ENCODE measurements around the gene IQGAP3.
"Not testable (repeated sequence)": the region's sequence is repeated elsewhere in the genome, so short reads cannot be mapped to it uniquely, and the experiment has no call there.

The IQGAP3 gene

GRCh38 chr1:156608036-156608674, 35.8 kb upstream of the IQGAP3 start:
- H3K27ac ChIP-seq (ENCODE audit: low read length, poor library complexity, severe bottlenecking): no peak overlapping the region
- no peaks in the 10 kb centered on the region for H3K4me1 ChIP-seq (ENCODE audit: control insufficient read depth, insufficient read depth, low read depth, low read length)
- H3K23ac ChIP-seq (ENCODE audit: low read length in 2 of 2): no peak overlapping the region
- H3K4me2 ChIP-seq (ENCODE audit: low read length, poor library complexity, severe bottlenecking): no peak overlapping the region
- H3K79me1 ChIP-seq (replicated peaks; ENCODE audit: low read length, poor library complexity, severe bottlenecking): no peaks in the 10 kb centered on the region
- H2BK15ac ChIP-seq (ENCODE audit: low read depth, poor library complexity, severe bottlenecking): no peak overlapping the region
- peak; percentile 79 for DNase-seq
- WGBS: 32% methylated on average over 7 of the region's 7 CpGs
- no peak overlapping the region for H3K4me3 ChIP-seq (ENCODE audit: insufficient read depth in 1 of 2, low read depth in 1 of 2, low read length in 2 of 2)
- no peak overlapping the region for H4K8ac ChIP-seq (ENCODE audit: low read length)
- H3K9me3 ChIP-seq (ENCODE audit: control insufficient read depth, low read length): no peaks in the 10 kb centered on the region
- no peak overlapping the region for H2AK5ac ChIP-seq (ENCODE audit: low read length, severe bottlenecking)
- H2AFZ ChIP-seq (ENCODE audit: low read depth, low read length): no peak overlapping the region
- no peak overlapping the region for H2BK12ac ChIP-seq (ENCODE audit: low read length in 2 of 2)
- peaks cover 12 to 20% of the 10 kb centered on the region in 2 experiments for H3K27me3 ChIP-seq (ENCODE audit: control insufficient read depth in 1 of 2, insufficient read depth in 1 of 2, low read length in 2 of 2)
- H3K9ac ChIP-seq (ENCODE audit: low read length): peak overlapping the region; percentile 13
- no peak overlapping the region for H4K91ac ChIP-seq (ENCODE audit: low read length)
- H2BK5ac ChIP-seq (ENCODE audit: low read depth, low read length, poor library complexity, severe bottlenecking): no peak overlapping the region
- H3K14ac ChIP-seq (ENCODE audit: low read length in 2 of 2): no peak overlapping the region
- no peaks in the 10 kb centered on the region for H3K36me3 ChIP-seq (ENCODE audit: control insufficient read depth in 1 of 2, insufficient read depth in 2 of 2, low read depth in 1 of 2, low read length in 2 of 2)
- no peak overlapping the region for H3K18ac ChIP-seq (ENCODE audit: low read depth in 1 of 2, low read length in 2 of 2)
- H3K4ac ChIP-seq (ENCODE audit: low read depth in 1 of 2, low read length in 2 of 2): no peak overlapping the region
- no peak overlapping the region for H2BK120ac ChIP-seq (ENCODE audit: low read depth, low read length)

GRCh38 chr1:156607344-156607743, 35.0 kb upstream of the IQGAP3 start:
- not testable (repeated sequence) for H3K14ac ChIP-seq (ENCODE audit: low read length in 2 of 2); H2BK5ac ChIP-seq (ENCODE audit: low read depth, low read length, poor library complexity, severe bottlenecking); H3K23ac ChIP-seq (ENCODE audit: low read length in 2 of 2); H2AK5ac ChIP-seq (ENCODE audit: low read length, severe bottlenecking); DNase-seq; H3K4ac ChIP-seq (ENCODE audit: low read depth in 1 of 2, low read length in 2 of 2); H3K18ac ChIP-seq (ENCODE audit: low read depth in 1 of 2, low read length in 2 of 2); H2BK15ac ChIP-seq (ENCODE audit: low read depth, poor library complexity, severe bottlenecking); H3K36me3 ChIP-seq (ENCODE audit: control insufficient read depth in 1 of 2, insufficient read depth in 2 of 2, low read depth in 1 of 2, low read length in 2 of 2); H2AFZ ChIP-seq (ENCODE audit: low read depth, low read length); H3K9me3 ChIP-seq (ENCODE audit: control insufficient read depth, low read length); H3K4me1 ChIP-seq (ENCODE audit: control insufficient read depth, insufficient read depth, low read depth, low read length); H3K9ac ChIP-seq (ENCODE audit: low read length); H3K4me2 ChIP-seq (ENCODE audit: low read length, poor library complexity, severe bottlenecking); H2BK12ac ChIP-seq (ENCODE audit: low read length in 2 of 2); H2BK120ac ChIP-seq (ENCODE audit: low read depth, low read length); H3K27ac ChIP-seq (ENCODE audit: low read length, poor library complexity, severe bottlenecking); H4K8ac ChIP-seq (ENCODE audit: low read length); H3K4me3 ChIP-seq (ENCODE audit: insufficient read depth in 1 of 2, low read depth in 1 of 2, low read length in 2 of 2); H3K79me1 ChIP-seq (replicated peaks; ENCODE audit: low read length, poor library complexity, severe bottlenecking); H4K91ac ChIP-seq (ENCODE audit: low read length)
- WGBS: 81% methylated on average over 4 of the region's 4 CpGs
- peaks cover 9 to 13% of the 10 kb centered on the region in 2 experiments for H3K27me3 ChIP-seq (ENCODE audit: control insufficient read depth in 1 of 2, insufficient read depth in 1 of 2, low read length in 2 of 2)

- Histone ChIP-seq H3K27ac (ENCODE audit: low read length, poor library complexity, severe bottlenecking) (no peak overlapping the region), H4K91ac (ENCODE audit: low read length) (no peak overlapping the region), H3K18ac (ENCODE audit: low read depth in 1 of 2, low read length in 2 of 2) (no peak overlapping the region), H3K4me2 (ENCODE audit: low read length, poor library complexity, severe bottlenecking) (no peak overlapping the region), H3K36me3 (ENCODE audit: control insufficient read depth in 1 of 2, insufficient read depth in 2 of 2, low read depth in 1 of 2, low read length in 2 of 2) (peaks cover 7 to 19% of the 10 kb centered on the region in 2 experiments), H3K4ac (ENCODE audit: low read depth in 1 of 2, low read length in 2 of 2) (no peak overlapping the region), H3K4me1 (ENCODE audit: control insufficient read depth, insufficient read depth, low read depth, low read length) (peaks cover 6% of the 10 kb centered on the region), H2BK120ac (ENCODE audit: low read depth, low read length) (no peak overlapping the region), H2BK15ac (ENCODE audit: low read depth, poor library complexity, severe bottlenecking) (no peak overlapping the region), H2AK5ac (ENCODE audit: low read length, severe bottlenecking) (no peak overlapping the region), H3K27me3 (ENCODE audit: control insufficient read depth in 1 of 2, insufficient read depth in 1 of 2, low read length in 2 of 2) (no peaks in the 10 kb centered on the region), H3K9me3 (ENCODE audit: control insufficient read depth, low read length) (no peaks in the 10 kb centered on the region), H3K4me3 (ENCODE audit: insufficient read depth in 1 of 2, low read depth in 1 of 2, low read length in 2 of 2) (no peak overlapping the region), H2AFZ (ENCODE audit: low read depth, low read length) (peak overlapping the region; percentile 84), H3K14ac (ENCODE audit: low read length in 2 of 2) (no peak overlapping the region), H3K9ac (ENCODE audit: low read length) (no peak overlapping the region), H2BK5ac (ENCODE audit: low read depth, low read length, poor library complexity, severe bottlenecking) (no peak overlapping the region), H2BK12ac (ENCODE audit: low read length in 2 of 2) (no peak overlapping the region), H4K8ac (ENCODE audit: low read length) (peak overlapping the region; percentile 66), H3K23ac (ENCODE audit: low read length in 2 of 2) (no peak overlapping the region), H3K79me1 (replicated peaks; ENCODE audit: low read length, poor library complexity, severe bottlenecking) (peaks cover 17% of the 10 kb centered on the region)
- no peak for DNase-seq
- 48% methylated on average over 10 of the region's 10 CpGs for WGBS
Measured at GRCh38 chr1:156602557-156602993, 30.2 kb upstream of the IQGAP3 start.

- DNase-seq: no peak
- Histone ChIP-seq H3K14ac (ENCODE audit: low read length in 2 of 2) (no peak overlapping the region), H3K4me2 (ENCODE audit: low read length, poor library complexity, severe bottlenecking) (peak overlapping the region; percentile 69), H4K8ac (ENCODE audit: low read length) (no peak overlapping the region), H3K9ac (ENCODE audit: low read length) (peak overlapping the region; percentile 97), H3K18ac (ENCODE audit: low read depth in 1 of 2, low read length in 2 of 2) (no peak overlapping the region), H2AFZ (ENCODE audit: low read depth, low read length) (peak overlapping the region; percentile 74), H2BK12ac (ENCODE audit: low read length in 2 of 2) (no peak overlapping the region), H3K4me3 (ENCODE audit: insufficient read depth in 1 of 2, low read depth in 1 of 2, low read length in 2 of 2) (peak overlapping the region in 1 of 2 experiments; percentile 98), H2BK120ac (ENCODE audit: low read depth, low read length) (no peak overlapping the region), H3K27ac (ENCODE audit: low read length, poor library complexity, severe bottlenecking) (peak overlapping the region; percentile 72), H2AK5ac (ENCODE audit: low read length, severe bottlenecking) (peak overlapping the region; percentile 31), H3K27me3 (ENCODE audit: control insufficient read depth in 1 of 2, insufficient read depth in 1 of 2, low read length in 2 of 2) (no peaks in the 10 kb centered on the region), H3K4ac (ENCODE audit: low read depth in 1 of 2, low read length in 2 of 2) (peak overlapping the region in 1 of 2 experiments; percentile 74), H2BK5ac (ENCODE audit: low read depth, low read length, poor library complexity, severe bottlenecking) (no peak overlapping the region), H2BK15ac (ENCODE audit: low read depth, poor library complexity, severe bottlenecking) (peak overlapping the region; percentile 37), H3K9me3 (ENCODE audit: control insufficient read depth, low read length) (no peaks in the 10 kb centered on the region), H3K36me3 (ENCODE audit: control insufficient read depth in 1 of 2, insufficient read depth in 2 of 2, low read depth in 1 of 2, low read length in 2 of 2) (peaks cover 8 to 26% of the 10 kb centered on the region in 2 experiments), H3K79me1 (replicated peaks; ENCODE audit: low read length, poor library complexity, severe bottlenecking) (peaks cover 21% of the 10 kb centered on the region), H3K4me1 (ENCODE audit: control insufficient read depth, insufficient read depth, low read depth, low read length) (peaks cover 6% of the 10 kb centered on the region), H3K23ac (ENCODE audit: low read length in 2 of 2) (no peak overlapping the region), H4K91ac (ENCODE audit: low read length) (no peak overlapping the region)
- 85% methylated on average over 12 of the region's 12 CpGs for WGBS
Measured at GRCh38 chr1:156601892-156602291, 29.5 kb upstream of the IQGAP3 start.

All from mesenchymal stem cell (in vitro differentiated cells and primary cell).